HFFc6 (cell line): ENCODE measurements around the gene ZC3HAV1. TPM values are rescaled to one million over a fixed set of nuclear protein-coding genes. Genes with fewer than 3 reads are reported as not detected.
A peak's percentile ranks its signal among the peaks of the same experiment; 100 is the strongest.

Source experiments
- DNase-seq: peaks from one replicate; pipeline ENCODE4 v3.0.0-alpha.2; 2018
- H3K27ac Mint-ChIP-seq: 2 replicates; pipeline ENCODE4 v1.8.0; 2020; ENCODE audit warnings: mild to moderate bottlenecking, mixed read lengths
- H3K27me3 Mint-ChIP-seq: 2 replicates; pipeline ENCODE4 v1.8.0; 2021; ENCODE audit warnings: mild to moderate bottlenecking, moderate library complexity, mixed read lengths; ENCODE audit not compliant: insufficient read depth
- H3K36me3 Mint-ChIP-seq: 2 replicates; pipeline ENCODE4 v1.8.0; 2021; ENCODE audit warnings: low read depth, mixed read lengths
- H3K4me1 Mint-ChIP-seq: 2 replicates; pipeline ENCODE4 v1.8.0; 2020; ENCODE audit warnings: low read depth, mixed read lengths
- H3K4me3 Mint-ChIP-seq: 2 replicates; pipeline ENCODE4 v1.8.0; 2020; ENCODE audit warnings: mild to moderate bottlenecking, moderate library complexity, mixed read lengths
- H3K9me3 Mint-ChIP-seq: 2 replicates; pipeline ENCODE4 v1.8.0; 2020; ENCODE audit warnings: mild to moderate bottlenecking, mixed read lengths
- total RNA-seq, 6 experiments: library from RNA; stranded (reverse); fragmentation: NEBNext Ultra II Directional; extraction: Animal tissue kit (Norgen Biotek cat#: 25700); gene quantifications; 2 replicates in 1 of 6; 3 replicates in 5 of 6; pipeline ENCODE4 v1.2.3, GENCODE V29; 2021
- TF ChIP-seq, protein P1 (sequence below): fragments of 200-600 bp; sonication (generic); IDR thresholded peaks from 2 replicates; pipeline ENCODE4 v1.5.0; 2021; ENCODE audit warnings: antibody characterized with exemption, mild to moderate bottlenecking

The ZC3HAV1 gene
- total RNA-seq, 6 experiments from 2014 or later = 29.4 to 36.1 (median 33.1) TPM

DNA sequence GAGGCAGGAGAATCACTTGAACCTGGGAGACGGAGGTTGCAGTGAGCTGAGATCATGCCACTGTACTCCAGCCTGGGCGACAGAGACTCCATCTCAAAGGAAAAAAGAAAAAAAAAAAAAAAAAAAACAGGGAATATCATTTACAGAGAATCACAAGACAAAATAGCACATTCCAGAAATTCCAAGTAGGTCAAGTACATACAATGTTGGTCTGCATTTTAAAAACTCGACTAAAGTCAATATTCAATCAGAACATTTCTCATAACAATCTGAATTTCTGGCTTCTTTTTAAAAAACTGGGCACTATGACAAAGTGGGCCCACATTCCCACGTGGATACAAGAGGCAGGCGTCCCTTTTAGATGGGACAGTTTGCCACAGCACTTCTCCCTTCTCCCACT, 86.4 kb downstream of the ZC3HAV1 start:
- Mint-ChIP-seq H3K4me3 (no peak overlapping the region), H3K27me3 (no peaks in the 10 kb centered on the region), H3K36me3 (peaks cover 22% of the 10 kb centered on the region), H3K27ac (peak overlapping the region; percentile 20; the same call in 1 of the 2 replicates), H3K4me1 (peaks cover 30% of the 10 kb centered on the region), H3K9me3 (no peaks in the 10 kb centered on the region)
- TF ChIP-seq, protein P1, sequence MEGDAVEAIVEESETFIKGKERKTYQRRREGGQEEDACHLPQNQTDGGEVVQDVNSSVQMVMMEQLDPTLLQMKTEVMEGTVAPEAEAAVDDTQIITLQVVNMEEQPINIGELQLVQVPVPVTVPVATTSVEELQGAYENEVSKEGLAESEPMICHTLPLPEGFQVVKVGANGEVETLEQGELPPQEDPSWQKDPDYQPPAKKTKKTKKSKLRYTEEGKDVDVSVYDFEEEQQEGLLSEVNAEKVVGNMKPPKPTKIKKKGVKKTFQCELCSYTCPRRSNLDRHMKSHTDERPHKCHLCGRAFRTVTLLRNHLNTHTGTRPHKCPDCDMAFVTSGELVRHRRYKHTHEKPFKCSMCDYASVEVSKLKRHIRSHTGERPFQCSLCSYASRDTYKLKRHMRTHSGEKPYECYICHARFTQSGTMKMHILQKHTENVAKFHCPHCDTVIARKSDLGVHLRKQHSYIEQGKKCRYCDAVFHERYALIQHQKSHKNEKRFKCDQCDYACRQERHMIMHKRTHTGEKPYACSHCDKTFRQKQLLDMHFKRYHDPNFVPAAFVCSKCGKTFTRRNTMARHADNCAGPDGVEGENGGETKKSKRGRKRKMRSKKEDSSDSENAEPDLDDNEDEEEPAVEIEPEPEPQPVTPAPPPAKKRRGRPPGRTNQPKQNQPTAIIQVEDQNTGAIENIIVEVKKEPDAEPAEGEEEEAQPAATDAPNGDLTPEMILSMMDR = no peak
- no peak for DNase-seq

DNA sequence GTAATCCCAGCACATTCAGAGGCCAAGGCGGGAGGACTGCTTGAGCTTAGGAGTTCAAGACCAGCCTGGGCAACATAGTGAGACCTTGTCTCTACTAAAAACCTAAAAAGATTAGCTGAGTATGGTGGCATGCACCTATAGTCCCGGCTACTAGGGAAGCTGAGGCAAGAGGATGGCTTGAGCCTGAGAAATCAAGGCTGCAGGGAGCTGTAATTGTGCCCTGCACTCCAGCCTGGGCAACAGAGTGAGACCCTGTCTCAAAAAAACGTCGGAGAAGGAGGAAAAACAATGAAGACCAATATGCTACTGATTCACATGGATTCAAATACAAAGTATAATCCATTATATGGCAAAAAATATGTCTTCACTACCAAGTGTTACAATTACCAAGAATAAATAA, 87.2 kb downstream of the ZC3HAV1 start:
- Mint-ChIP-seq H3K36me3 (peaks cover 19% of the 10 kb centered on the region), H3K4me3 (no peak overlapping the region), H3K9me3 (no peaks in the 10 kb centered on the region), H3K27me3 (no peaks in the 10 kb centered on the region), H3K4me1 (peaks cover 38% of the 10 kb centered on the region), H3K27ac (peak overlapping the region; percentile 29; the same call in 1 of the 2 replicates)
- DNase-seq = no peak
- TF ChIP-seq, protein P1 = no peak

DNA sequence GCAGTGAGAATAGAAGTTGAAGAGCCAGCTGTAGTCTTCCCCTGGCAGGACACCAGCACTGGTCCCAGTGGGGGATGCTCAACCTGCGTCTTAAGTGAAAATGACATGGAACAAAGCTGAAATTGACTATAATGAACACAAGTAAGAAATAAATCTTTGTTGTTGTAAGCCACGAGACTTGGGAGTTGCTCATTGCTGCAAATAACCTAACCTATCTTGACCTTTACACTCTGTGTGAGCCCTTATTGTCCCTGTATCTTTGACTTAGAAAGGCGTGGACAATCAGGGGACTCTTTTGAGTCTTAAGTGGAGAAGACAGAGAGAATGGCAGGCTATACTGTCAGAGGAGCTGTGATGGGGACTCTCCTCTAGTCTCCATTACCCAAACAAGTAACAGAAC, 90.6 kb downstream of the ZC3HAV1 start:
- Mint-ChIP-seq H3K27ac (no peak overlapping the region), H3K4me1 (peaks cover 41% of the 10 kb centered on the region), H3K36me3 (peaks cover 14% of the 10 kb centered on the region), H3K27me3 (no peaks in the 10 kb centered on the region), H3K9me3 (no peaks in the 10 kb centered on the region), H3K4me3 (no peak overlapping the region)
- DNase-seq = no peak
- TF ChIP-seq, protein P1 = no peak

DNA sequence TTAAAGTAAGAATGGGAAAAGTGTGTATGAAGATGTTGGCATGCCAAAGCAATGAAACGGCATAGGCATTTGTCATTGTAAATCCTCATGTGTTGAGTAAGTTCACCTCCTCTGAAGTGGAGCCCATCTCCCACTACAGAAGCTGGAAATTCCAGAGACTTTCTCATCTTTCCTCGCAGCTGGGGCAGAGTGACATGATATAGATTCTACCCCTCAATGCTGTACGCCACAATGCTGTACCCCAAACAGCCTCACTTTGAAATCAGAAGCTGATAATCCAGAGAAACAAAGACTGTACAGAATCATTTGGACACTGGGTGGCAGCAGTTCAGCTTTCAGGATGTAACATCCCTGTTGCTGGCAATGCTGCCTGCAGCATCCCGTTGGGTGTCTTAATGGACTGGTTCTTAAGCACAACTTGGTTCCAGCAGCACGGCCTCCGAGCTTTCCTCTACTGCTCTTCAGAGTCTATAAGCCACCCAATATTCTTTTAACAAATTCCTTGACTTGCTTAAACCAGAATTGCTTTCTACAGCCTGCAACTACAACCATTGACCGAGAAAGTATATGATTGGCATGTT, 92.5 kb downstream of the ZC3HAV1 start:
- Mint-ChIP-seq H3K9me3 (no peaks in the 10 kb centered on the region), H3K36me3 (no peaks in the 10 kb centered on the region), H3K4me3 (peak overlapping the region; percentile 76), H3K27ac (peak overlapping the region; percentile 74), H3K4me1 (peaks cover 22% of the 10 kb centered on the region), H3K27me3 (no peaks in the 10 kb centered on the region; the same call in 1 of the 2 replicates)
- TF ChIP-seq, protein P1 = peak; percentile 79
- DNase-seq = peak; percentile 75

DNA sequence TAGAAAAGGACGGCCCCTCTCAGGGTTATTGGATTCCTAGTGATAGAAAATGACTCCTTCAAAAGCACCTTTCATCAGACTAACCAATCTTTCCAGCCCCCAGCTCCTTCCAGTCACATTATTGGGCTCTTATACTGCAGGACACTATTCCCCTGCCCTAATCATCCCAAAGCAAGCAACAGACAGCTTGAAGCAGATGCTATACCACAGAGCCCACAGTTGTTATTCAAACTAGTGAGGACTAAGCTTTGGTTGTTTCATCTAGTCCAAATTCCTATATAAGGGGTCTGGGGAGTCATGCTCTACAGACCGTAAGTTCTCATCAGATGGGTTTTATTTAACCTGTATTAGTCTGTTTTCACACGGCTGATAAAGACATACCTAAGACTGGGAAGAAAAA, 98.1 kb downstream of the ZC3HAV1 start:
- TF ChIP-seq, protein P1 = no peak
- Mint-ChIP-seq H3K27me3 (no peaks in the 10 kb centered on the region; the same call in 1 of the 2 replicates), H3K4me1 (peaks cover under 1% of the 10 kb centered on the region), H3K27ac (no peak overlapping the region), H3K9me3 (no peaks in the 10 kb centered on the region), H3K4me3 (no peak overlapping the region), H3K36me3 (no peaks in the 10 kb centered on the region)
- no peak for DNase-seq
